Activated T-cell treated with anti-CD3 and anti-CD28 coated beads for 4 hours (primary cell): ENCODE results near the gene TYK2.
"Not testable (repeated sequence)": the region's sequence is repeated elsewhere in the genome, so short reads cannot be mapped to it uniquely, and the experiment has no call there.

Source experiments
- DNase-seq: peaks from one replicate; pipeline ENCODE4 v3.0.0-alpha.2; 2020

Gene TYK2

DNA sequence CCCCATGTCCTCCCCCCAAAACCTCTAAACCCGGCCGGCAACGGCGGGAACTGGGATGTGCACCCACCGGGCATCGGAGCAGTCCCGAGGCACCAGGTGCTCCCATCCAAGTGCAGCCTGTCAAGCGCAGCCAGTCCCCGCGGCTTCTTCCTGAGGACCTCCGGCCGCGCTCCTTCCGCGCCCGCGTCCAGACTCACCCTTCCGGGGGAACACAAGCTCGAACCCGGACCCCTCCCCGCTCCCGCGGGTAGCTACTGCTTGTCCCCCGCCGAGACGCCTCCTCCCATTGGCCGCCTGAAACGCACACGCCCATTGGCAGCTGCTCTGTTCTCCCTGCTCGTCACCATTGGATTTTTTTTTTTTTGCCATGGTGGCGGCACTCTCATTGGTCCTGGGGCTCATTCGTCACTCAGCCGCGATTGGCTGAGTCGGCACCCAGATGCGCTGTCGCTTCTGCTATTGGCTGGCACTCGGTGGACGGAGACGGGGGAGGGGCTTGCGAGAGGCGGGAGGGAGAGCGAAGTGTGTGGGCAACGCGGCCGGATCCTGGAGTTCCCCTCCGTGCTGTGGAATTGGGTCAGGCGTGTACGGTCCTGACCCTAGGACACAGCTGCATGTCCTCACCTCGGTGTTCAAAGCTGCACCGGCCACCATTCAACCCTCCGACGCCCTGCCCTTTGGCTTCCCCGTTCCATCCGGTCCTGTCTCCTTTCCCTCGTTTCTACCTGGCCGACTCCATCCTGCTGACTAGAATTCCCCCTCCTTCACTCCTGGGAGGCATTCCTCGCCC, at the start of gene TYK2:
TSS of gene TYK2 (minus strand) at position 260 of the 790 bp plus-strand sequence. CDS start 2,166 bp downstream, outside the sequence.
- peak; percentile 95 for DNase-seq

DNA sequence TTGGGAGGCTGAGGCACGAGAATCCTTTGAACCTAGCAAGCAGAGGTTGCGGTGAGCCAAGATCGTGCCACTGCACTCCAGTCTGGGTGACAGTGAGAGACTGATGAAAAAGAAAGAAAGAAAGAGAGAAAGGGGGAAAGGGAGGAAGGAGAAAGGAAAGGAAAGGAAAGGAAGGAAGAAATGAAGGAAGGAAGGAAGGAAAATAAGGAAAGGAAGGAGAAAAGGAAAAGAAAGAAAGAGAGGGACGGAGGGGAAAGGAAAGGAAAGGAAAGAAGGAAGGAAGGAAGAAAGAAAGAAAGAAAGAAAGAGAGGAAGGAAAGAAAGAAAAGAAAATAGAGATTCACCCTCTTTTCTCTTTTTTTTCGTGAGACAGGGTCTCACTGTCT, 48.6 kb upstream of the TYK2 start:
- no peak for DNase-seq

DNA sequence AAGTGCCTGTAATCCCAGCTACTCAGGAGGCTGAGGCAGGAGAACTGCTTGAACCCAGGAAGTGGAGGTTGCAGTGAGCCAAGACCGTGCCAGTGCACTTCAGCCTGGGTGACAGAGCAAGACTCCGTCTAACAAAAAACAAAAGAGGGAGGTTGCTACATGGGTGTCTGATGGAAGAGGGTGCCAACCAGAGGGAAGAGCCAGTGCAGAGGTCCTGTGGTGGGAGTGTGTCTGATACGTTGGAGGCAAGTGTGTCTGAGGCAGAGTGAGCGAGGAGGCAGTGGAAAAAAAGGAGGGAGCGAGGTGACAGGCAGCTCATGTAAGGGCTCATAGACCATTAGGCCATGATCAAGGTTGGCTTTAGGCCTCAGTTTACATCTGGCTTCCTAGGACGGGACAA, 46.8 kb upstream of the TYK2 start:
- DNase-seq = no peak

DNA sequence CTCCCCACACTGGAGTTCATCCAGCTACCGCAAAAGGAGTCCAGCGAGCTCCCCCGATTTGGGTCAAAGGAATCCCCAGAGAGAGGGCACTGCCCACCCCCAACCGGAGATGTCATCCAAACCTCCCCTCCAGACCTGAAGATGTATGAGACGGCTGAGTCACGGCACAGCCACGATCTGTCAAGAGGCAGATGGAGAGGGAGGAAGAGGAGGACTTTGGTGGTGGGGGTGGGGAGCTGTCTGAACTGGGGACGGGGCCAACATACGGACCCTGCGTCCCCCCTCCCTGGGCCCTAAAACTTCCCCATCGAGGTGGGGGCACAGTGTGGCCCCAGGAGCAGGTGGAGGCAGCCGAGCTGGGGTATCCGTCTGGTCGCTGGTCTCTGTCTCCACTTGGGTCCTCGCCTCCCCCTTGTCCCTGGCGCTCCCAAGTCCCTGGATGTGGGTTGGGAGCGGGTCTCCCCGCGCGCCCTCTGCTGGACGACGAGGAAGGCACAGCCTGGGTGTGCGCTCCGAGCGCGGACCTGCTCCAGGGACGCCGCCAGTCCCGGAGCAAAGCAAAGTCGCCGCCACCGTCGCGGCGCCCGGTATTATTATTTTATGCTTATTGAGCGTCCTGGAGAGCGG, 43.8 kb upstream of the TYK2 start:
- no peak for DNase-seq

DNA sequence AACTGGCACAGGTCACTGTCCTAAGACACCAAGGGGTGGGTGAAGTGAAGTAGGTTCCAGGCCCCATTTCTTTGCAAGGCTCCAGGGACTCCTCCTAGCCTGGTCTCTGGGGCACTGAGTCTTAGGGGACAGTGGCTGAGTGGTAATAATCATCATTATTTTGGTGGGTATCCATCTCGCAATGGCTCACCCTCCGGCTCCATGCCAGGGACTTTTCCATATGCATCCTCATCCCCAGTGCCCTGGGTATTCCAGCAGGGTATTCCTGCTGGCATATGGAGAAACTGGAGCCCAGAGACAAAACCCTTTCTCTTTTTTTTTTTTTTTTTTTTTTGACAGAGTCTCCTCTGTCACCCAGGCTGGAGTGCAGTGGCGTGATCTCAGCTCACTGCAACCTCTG, 42.5 kb upstream of the TYK2 start:
- DNase-seq = no peak

DNA sequence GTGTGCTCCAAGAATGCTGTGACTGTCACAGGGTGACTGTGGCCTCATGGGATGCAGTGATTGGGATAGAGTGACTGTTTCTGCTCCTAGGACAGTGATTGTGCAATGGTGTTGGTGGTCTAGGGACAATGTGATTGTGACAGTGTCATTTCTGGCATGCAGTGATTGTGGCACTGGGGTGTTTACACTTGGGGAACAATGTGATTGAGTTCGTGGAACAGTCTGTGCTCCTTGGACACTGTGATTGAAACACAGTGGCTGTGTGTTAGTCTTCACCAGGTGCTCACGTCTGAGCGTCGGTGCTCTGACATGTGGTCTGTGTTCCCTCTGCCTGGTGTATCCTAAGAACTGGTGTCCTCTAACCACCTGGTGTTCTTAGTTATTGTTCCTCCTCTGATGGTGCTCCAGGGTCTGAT, 41.7 kb upstream of the TYK2 start:
- no peak for DNase-seq

DNA sequence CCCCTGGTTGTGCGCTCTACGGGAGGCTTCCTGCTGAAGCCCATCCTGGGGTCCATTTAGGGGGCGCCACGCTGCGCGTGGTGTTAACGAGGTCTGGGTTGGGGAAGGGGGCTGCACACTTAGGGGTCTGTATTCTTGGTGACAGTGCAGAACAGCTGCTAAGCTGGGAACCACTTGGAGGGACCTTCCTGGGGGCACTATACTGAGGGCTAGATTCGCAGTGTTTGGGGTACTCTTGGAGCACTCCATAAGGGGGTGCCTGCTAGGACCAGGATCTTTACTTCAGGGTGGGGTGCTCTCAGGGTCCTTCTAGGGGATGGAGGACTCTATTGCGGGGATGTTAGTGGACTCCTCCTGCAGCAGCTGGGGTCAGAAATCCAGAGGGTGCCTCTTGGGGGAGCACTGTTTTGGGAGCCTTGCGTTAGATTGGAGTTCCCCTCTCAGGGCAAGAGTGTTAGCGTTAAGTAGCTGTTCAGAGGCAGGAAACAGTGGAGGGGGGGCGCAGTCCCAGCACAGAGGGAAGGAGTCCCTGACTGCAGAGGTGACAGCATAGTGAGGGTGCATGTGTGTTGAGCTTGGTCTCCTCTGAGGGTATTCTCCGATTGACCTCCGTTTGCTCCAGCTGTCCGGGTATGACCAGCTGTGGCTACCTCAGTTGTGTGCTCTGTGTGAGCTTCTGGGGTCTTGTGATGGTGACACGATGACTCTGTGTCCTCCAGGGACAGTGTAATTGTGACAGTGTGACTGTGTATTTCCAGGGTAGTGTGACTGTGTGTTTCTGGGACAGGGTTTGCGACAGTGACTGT, 41.1 kb upstream of the TYK2 start:
- no peak for DNase-seq

- peak; percentile 45 for DNase-seq
Observed at GRCh38 chr19:10420444-10421239, 40.3 kb upstream of the TYK2 start, which contains the start of gene PDE4A. Gene PDE4A (plus strand): TSS chr19:10420538. CDS start chr19:10420765, 227 bp downstream.

DNA sequence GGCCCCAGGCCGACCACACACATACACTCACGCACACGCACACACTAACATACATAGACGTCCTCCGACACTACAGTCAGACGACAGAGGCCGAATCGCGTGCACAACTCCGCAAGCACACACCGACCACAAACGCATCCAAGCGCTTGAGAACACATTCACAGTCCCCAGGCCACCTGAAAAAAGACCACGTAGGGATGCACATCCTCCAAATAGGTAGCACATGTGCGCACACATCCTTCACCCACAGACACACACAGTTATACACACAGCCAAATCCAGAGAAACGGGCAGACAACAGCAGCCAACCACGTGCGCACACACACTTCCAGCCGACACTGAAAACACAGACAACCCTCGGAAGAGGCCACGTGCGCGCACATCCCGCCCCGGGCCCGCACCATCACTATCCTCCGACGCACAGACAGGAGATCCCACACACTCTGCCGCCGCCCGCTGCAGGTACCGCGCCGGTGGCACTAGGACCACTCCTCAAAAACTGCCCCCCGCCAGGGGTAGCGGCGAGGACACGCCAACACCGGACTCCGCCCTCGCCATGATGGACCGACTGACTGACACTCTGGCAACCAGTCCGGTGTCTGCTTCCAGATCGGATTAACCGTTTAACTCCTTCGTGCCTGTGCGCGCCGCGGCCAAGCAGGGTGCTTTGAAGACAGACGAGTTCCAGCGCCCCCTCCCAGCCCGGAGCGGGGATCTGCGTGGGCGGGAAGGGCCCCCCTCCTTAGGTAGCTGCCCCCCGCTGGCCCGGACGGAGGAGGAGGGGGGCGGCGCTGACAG, 39.5 kb upstream of the TYK2 start:
- no peak for DNase-seq

DNA sequence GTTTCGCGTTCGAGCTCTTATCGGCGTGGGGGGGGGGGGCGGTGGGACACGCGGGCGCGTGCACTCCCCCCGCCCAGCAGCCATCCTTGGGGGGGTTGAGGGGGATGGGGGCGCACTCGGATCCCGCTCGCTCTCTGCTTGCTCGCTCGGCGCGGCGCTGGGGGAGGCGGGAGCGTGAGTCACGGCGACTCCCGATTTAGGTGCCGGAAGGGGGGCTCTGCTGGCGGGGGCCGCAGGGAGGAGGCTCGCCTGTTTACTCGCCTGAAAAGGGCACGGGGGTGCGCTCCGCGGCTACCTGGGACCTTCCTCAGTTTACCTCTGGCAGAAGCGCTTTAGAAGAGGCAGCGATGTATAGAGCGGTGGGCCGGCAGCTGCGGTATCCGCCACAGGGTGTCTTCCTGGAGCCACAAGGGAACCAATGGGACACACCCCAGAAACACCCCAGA, 38.9 kb upstream of the TYK2 start:
- DNase-seq = peak; percentile 52

- no peak for DNase-seq
Observed at GRCh38 chr19:10418485-10419199, 38.3 kb upstream of the TYK2 start.

- DNase-seq = no peak
Observed at GRCh38 chr19:10418235-10418484, 37.8 kb upstream of the TYK2 start.

- DNase-seq = no peak
Observed at GRCh38 chr19:10417541-10418234, 37.3 kb upstream of the TYK2 start.

DNA sequence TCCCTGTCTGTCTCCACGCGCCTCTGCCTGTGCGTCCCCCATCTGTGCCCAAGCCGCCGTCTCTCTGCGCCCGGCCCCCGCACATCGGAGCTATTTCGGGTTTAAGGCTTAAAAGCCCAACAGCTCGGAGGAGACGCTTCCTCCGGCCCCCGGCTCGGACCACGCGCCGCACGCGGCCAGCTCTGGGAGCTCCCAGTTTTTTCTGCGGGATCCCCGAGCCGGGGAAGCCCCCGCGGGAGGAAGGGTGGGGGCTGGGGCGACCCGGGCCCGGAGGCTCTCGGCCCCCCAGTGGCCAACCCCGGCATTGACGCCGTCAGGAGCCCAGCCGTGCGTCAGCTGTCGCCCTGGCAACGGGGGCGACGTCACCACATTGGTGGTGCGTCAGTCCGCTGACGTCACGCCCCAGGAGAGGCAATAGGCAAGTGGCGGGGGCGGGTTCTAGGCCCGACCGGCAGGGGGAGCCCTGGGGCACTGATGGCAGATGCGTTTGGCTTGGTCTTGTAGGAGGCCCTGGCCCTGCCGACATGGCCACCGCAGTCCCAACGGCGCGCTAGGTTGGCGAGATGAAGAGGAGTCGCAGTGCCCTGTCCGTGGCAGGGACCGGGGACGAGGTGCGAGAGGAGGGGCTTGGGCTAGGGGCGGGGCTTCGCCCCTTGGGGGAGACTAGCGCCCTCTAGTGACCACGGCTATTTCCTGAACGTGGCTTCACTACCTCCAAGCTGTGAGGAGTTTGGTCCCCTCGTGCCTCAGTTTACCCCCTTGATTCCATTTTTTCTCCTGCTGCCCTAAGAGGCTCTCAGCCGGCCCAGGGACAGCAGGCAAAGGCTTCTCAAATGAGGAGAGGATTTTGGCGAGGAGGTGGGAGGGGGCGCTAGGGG, 36.2 kb upstream of the TYK2 start:
- DNase-seq = peak; percentile 93

DNA sequence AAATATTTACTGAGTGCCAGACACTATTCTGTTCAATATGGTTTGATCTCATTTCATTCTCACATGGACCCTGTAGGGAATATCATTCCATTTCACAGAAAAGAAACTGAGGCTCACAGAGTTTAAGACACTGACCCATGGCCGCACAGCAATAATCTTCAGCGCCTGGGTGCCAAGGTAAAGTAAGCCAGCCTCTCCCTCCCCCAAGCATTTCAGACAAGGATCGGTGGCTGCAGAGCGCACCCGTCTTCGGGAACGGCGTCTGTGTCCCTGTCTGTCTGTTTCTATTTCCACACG, 35.7 kb upstream of the TYK2 start:
- no peak for DNase-seq

- DNase-seq = no peak
Observed at GRCh38 chr19:10412257-10412977, 32.0 kb upstream of the TYK2 start.

DNA sequence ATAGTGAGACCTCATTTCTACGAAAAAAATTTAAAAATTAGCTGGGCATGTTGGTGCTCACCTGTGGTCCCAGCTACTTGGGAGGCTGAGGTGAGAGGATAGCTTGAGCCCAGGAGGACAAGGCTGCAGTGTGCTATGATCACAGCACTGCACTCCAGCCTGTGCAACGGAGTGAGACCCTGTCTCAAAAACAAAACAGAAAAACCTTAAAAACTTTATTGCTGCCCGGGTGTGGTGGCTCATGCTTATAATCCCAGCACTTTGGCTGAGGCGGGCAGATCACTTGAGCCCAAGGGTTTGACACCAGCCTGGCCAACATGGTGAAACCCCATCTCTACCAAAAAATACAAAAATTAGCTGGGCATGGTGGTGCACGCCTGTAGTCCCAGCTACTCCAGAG, 30.9 kb upstream of the TYK2 start:
- not testable (repeated sequence) for DNase-seq

GRCh38 chr19:10408511-10409283, 28.3 kb upstream of the TYK2 start:
- peak; percentile 46 for DNase-seq
